Activated T-helper 1 cell treated with anti-CD3 and anti-CD28 coated beads, Interleukin-12 subunit alpha, Interleukin-12 subunit beta, Interleukin-2, Interleukin-4 antibody, amounts not matched to agents 30 ng/mL and 10 ng/mL and 1 ng/mL, durations not matched to agents 14 hours and 24 hours and 36 hours (primary cell): ENCODE results near the gene PPP2R5B. TPM values are rescaled to one million over a fixed set of nuclear protein-coding genes. Genes with fewer than 3 reads are reported as not detected.

ENCODE experiments used
- DNase-seq: peaks from one replicate; pipeline ENCODE4 v3.0.0; 2021; ENCODE audit warnings: low spot score
- H3K27ac Mint-ChIP-seq: one replicate; pipeline ENCODE4 v1.8.0; 2021; ENCODE audit warnings: mild to moderate bottlenecking, mixed read lengths
- H3K27me3 Mint-ChIP-seq: one replicate; pipeline ENCODE4 v1.8.0; 2022; ENCODE audit warnings: mild to moderate bottlenecking, moderate library complexity, mixed read lengths; ENCODE audit not compliant: insufficient read depth
- H3K36me3 Mint-ChIP-seq: one replicate; pipeline ENCODE4 v1.8.0; 2021; ENCODE audit warnings: low read depth, mixed read lengths
- H3K4me1 Mint-ChIP-seq: one replicate; pipeline ENCODE4 v1.8.0; 2021; ENCODE audit warnings: low read depth, mixed read lengths
- H3K4me3 Mint-ChIP-seq: one replicate; pipeline ENCODE4 v1.8.0; 2021; ENCODE audit warnings: mild to moderate bottlenecking, moderate library complexity, mixed read lengths
- H3K9me3 Mint-ChIP-seq: one replicate; pipeline ENCODE4 v1.8.0; 2021; ENCODE audit warnings: mixed read lengths
- intact Hi-C: fragments of 100-400 bp; cut with micrococcal nuclease; formaldehyde crosslinking; loops from one replicate; pipeline ENCODE4 v1.15.1; 2024
- total RNA-seq: library from RNA; stranded (reverse); gene quantifications from 2 replicates; pipeline ENCODE4 v1.2.3, GENCODE V29; 2022

Gene PPP2R5B
- total RNA-seq, 1 donor from 2014 or later: 7.3 TPM

DNA sequence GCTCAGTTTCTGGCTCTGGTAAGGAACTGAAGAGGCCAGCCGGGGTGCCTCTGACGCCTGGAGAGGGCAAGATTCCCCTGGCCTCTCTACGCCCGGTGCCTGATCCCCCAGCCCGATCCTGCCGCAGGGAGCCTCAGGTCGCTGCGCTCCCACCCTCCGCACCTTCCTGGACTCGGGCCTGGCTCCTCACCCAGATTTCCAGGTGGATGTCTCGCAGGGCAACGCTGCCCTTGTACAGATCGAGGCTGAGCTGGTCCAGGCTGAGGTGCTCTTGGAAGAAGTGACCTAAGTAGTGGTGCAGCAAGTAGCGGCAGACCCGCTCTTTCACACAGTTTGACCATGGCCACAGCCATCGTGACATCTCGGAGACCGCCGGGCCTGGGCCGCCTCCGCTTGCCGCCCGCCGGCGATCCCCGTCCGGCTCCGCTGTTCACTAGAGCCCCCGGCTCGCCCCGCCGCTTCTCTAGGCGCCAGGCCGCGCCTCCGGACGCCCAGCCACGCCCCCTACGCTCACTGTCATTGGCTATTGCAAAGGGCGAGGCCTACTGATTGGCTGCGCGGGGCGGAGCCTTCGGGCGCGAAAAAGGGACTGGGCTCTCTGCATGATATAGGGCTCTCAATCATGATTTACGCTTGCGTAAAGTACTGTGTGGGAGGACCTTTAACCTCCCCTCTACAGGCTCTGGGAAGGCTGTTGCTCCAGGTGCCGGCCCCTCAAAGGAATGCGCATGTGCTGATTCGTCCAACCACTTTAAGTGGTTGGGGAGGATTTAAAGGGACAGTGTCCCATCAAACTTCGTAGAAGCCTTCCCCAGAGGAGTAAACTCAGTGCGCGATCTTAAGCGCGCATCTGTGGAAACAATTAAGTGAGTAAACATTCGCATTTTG, 7.5 kb upstream of the PPP2R5B start, which contains the start of gene ATG2A:
Gene ATG2A (minus strand): TSS at position 435 of the 888 bp plus-strand sequence. CDS start 74 bp downstream, at position 361.
- no peaks in the 10 kb centered on the region for H3K9me3 Mint-ChIP-seq
- no peaks in the 10 kb centered on the region for H3K27me3 Mint-ChIP-seq
- H3K27ac Mint-ChIP-seq: peak within 1 kb of the TSS; percentile 82
- intact Hi-C loops: loop anchor here (1.0 to 5.0 kb wide), 17 partner anchors 7 to 655 kb away; partner anchors contain the start of genes ARL2, CDCA5, EHD1 and FAM89B
- peak; percentile 99 for DNase-seq
- H3K36me3 Mint-ChIP-seq: peaks cover 7% of the 10 kb centered on the region
- peak within 1 kb of the TSS; percentile 88 for H3K4me3 Mint-ChIP-seq
- peaks cover 20% of the 10 kb centered on the region for H3K4me1 Mint-ChIP-seq

- H3K36me3 Mint-ChIP-seq: peaks cover 7% of the 10 kb centered on the region
- no peaks in the 10 kb centered on the region for H3K27me3 Mint-ChIP-seq
- intact Hi-C loops: loop anchor here (1.0 to 5.0 kb wide), 16 partner anchors 17 to 655 kb away; partner anchors contain the start of genes ARL2, CDCA5, EHD1 and FAM89B
- DNase-seq: no peak
- peaks cover 20% of the 10 kb centered on the region for H3K4me1 Mint-ChIP-seq
- H3K9me3 Mint-ChIP-seq: no peaks in the 10 kb centered on the region
- peak overlapping the region; percentile 88 for H3K4me3 Mint-ChIP-seq
- H3K27ac Mint-ChIP-seq: peak overlapping the region; percentile 82
Measured at GRCh38 chr11:64917663-64917995, 6.9 kb upstream of the PPP2R5B start.

- Mint-ChIP-seq H3K27ac (peak overlapping the region; percentile 82), H3K27me3 (no peaks in the 10 kb centered on the region), H3K36me3 (peaks cover 7% of the 10 kb centered on the region), H3K4me3 (peak overlapping the region; percentile 88), H3K4me1 (peaks cover 20% of the 10 kb centered on the region), H3K9me3 (no peaks in the 10 kb centered on the region)
- intact Hi-C loops: loop anchor here (5.0 kb wide), 1 partner anchor 654 kb away; the partner anchor contains the start of genes FAM89B and ZNRD2
- no peak for DNase-seq
Measured at GRCh38 chr11:64918017-64918416, 6.5 kb upstream of the PPP2R5B start.

DNA sequence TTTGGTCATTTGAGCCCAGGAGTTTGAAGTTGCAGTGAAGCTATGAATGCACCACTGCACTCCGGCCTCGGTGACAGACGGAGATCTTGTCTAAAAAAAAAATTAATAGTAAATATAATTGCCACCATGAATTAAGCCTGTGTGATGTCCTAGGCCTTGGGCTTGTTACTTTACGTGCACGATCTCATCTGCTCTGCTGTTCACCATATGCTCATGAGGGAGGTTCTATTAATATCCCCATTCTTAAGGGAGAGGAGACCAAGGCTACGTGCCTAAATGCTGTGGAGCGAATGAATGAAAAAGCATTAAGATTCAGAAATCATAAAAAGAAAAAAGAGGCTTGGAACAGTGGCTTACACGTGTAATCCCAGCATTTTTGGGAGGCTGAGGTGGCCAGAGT, 4.9 kb upstream of the PPP2R5B start:
- Mint-ChIP-seq H3K27me3 (no peaks in the 10 kb centered on the region), H3K27ac (no peak overlapping the region), H3K9me3 (no peaks in the 10 kb centered on the region), H3K4me3 (no peak overlapping the region), H3K4me1 (peaks cover 30% of the 10 kb centered on the region), H3K36me3 (no peaks in the 10 kb centered on the region)
- DNase-seq: no peak
- intact Hi-C loops: loop anchor here (5.0 kb wide), 1 partner anchor 653 kb away; the partner anchor contains the start of genes FAM89B and ZNRD2

DNA sequence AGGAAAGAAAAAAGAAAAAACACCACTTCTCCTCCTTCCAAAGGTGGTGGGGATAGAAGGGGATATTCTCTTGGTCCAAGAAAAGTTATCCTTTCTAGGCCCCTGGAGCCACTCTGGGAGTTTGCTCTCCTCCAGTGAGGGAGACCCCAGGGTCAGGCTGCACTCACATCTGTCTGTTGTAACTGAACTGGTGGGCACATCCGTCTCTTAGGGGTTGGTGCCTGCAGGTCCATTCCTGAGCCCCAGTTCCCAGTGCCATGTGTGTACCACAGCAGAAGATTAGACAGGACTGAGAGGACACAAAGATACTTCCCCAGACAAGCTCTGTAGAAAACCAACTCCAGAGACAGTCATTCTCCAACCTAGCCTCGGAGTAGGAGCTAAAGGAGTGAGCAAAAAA, 4.4 kb upstream of the PPP2R5B start:
- intact Hi-C loops: no loop called here
- DNase-seq: no peak
- Mint-ChIP-seq H3K27me3 (no peaks in the 10 kb centered on the region), H3K9me3 (no peaks in the 10 kb centered on the region), H3K4me3 (no peak overlapping the region), H3K36me3 (no peaks in the 10 kb centered on the region), H3K4me1 (peaks cover 30% of the 10 kb centered on the region), H3K27ac (no peak overlapping the region)

GRCh38 chr11:64921384-64921783, 3.1 kb upstream of the PPP2R5B start:
- H3K36me3 Mint-ChIP-seq: no peaks in the 10 kb centered on the region
- no peak overlapping the region for H3K27ac Mint-ChIP-seq
- H3K4me1 Mint-ChIP-seq: peaks cover 26% of the 10 kb centered on the region
- H3K27me3 Mint-ChIP-seq: no peaks in the 10 kb centered on the region
- H3K4me3 Mint-ChIP-seq: no peak overlapping the region
- intact Hi-C loops: no loop called here
- H3K9me3 Mint-ChIP-seq: no peaks in the 10 kb centered on the region
- no peak for DNase-seq

DNA sequence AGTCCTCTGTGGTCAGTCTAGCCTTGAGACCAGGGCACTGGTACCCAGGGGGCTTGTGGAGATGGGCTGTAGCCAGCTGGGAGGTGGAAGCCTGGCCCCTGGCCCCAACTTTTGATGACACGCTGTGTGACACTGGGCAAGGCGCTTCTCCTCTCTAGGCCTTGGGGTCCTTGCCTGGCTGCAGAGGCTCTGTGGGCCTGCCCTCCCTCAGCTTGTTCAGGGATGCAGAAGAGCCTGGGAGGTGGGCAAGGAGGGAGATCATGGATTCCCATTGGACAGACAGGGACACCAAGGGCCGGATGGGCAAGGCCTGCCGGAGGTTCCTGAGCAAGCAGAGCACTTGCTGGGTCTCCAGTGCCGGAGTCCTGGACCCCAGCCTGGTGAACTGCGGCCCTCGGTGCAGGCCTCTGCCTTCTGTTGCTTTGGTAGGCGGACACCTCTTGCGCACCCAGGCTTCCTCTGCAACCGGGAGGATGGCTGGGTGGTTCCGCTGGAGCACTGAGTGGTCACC, 1.3 kb upstream of the PPP2R5B start:
- intact Hi-C loops: no loop called here
- H3K27me3 Mint-ChIP-seq: no peaks in the 10 kb centered on the region
- H3K4me3 Mint-ChIP-seq: no peak overlapping the region
- no peak overlapping the region for H3K27ac Mint-ChIP-seq
- peaks cover 9% of the 10 kb centered on the region for H3K36me3 Mint-ChIP-seq
- no peaks in the 10 kb centered on the region for H3K9me3 Mint-ChIP-seq
- no peak for DNase-seq
- peaks cover 20% of the 10 kb centered on the region for H3K4me1 Mint-ChIP-seq

- Mint-ChIP-seq H3K27ac (peak overlapping the region; percentile 18), H3K4me1 (peaks cover 20% of the 10 kb centered on the region), H3K4me3 (peak overlapping the region; percentile 93), H3K27me3 (no peaks in the 10 kb centered on the region), H3K36me3 (peaks cover 11% of the 10 kb centered on the region), H3K9me3 (no peaks in the 10 kb centered on the region)
- no peak for DNase-seq
- intact Hi-C loops: loop anchor here (1.0 to 2.0 kb wide), 8 partner anchors 9 to 690 kb away; partner anchors contain the start of genes CDCA5, MAP4K2, PCNX3 and SF1
Measured at GRCh38 chr11:64924910-64925284, 408 bp downstream of the PPP2R5B start.

DNA sequence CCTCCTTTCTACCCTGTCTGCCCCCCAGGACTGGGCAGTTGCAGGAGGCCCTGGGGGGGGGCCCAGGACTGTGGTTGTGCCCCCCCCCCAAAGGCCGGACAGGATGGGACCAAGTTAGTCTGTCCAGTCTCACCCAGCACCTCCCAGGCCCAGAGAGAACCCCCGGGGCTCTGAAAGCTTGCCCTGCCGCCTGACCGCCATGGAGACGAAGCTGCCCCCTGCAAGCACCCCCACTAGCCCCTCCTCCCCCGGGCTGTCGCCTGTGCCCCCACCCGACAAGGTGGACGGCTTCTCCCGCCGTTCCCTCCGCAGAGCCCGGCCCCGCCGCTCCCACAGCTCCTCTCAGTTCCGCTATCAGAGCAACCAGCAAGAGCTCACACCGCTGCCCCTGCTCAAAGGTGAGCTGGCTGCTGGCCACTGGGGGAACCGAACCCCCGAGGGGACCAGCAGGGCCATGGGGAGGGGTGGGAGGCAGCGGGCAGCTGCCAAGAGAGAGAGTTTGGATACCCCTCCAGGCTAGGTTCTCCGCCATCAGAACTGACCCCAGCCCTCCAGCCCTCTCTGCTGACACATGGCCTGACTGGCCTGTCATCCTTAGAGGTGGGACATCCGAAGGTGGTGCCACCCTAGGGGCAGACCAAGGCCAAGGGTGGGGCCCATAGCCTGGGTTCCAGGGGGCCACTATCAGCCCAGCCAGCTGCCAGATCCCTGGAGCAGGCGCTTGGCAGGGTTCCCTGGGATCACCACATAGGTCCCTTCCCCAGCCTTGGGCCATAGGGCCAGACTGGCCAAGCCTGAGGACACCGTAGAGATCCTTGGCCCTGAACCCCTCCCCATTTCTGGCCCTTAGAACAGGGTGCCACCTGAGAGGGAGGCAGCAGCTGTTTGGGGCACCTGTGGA, 1.3 kb downstream of the PPP2R5B start:
- DNase-seq: no peak
- intact Hi-C loops: loop anchor here (2.0 kb wide), 1 partner anchor 123 kb away; the partner anchor contains the start of gene MAP4K2
- Mint-ChIP-seq H3K4me3 (peak overlapping the region; percentile 93), H3K36me3 (peaks cover 18% of the 10 kb centered on the region), H3K4me1 (peaks cover 20% of the 10 kb centered on the region), H3K27me3 (no peaks in the 10 kb centered on the region), H3K9me3 (no peaks in the 10 kb centered on the region), H3K27ac (no peak overlapping the region)

DNA sequence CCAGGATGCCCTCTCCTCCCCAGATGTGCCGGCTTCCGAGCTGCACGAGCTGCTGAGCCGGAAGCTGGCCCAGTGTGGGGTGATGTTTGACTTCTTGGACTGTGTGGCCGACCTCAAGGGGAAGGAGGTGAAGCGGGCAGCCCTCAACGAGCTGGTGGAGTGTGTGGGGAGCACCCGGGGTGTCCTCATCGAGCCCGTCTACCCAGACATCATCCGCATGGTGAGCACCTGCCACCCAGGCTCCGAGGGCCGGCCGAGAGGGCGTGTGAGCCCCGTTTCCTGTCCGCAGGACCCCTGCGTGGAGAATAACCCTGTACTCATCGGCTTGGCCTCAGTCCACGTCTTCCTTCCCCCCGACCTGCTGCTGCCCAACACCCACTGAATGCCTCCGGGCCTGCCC, 2.2 kb downstream of the PPP2R5B start:
- peaks cover 23% of the 10 kb centered on the region for H3K36me3 Mint-ChIP-seq
- no peaks in the 10 kb centered on the region for H3K27me3 Mint-ChIP-seq
- H3K4me3 Mint-ChIP-seq: no peak overlapping the region
- intact Hi-C loops: no loop called here
- H3K9me3 Mint-ChIP-seq: no peaks in the 10 kb centered on the region
- no peak overlapping the region for H3K27ac Mint-ChIP-seq
- H3K4me1 Mint-ChIP-seq: peaks cover 20% of the 10 kb centered on the region
- no peak for DNase-seq

DNA sequence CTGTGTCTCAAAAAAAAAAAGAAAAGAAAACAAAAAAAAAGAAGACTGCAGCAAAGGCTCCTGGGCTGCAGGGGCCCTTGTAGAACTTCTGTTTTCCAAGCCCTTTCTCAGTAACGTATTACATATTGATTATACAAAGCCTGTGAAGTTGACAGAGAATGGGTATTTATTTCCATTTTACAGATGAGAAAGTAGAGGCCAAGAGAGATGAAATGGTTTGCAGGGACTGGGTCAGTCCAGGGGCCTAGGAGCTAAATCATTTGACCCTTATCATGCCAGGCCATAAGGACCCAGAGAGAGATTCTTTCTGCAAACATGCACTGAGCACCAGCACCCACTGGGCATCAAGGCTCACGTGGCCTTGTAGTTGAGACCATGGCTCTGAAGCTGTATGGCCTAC, 4.5 kb downstream of the PPP2R5B start:
- H3K27ac Mint-ChIP-seq: no peak overlapping the region
- no peak for DNase-seq
- H3K4me1 Mint-ChIP-seq: peaks cover 16% of the 10 kb centered on the region
- H3K27me3 Mint-ChIP-seq: no peaks in the 10 kb centered on the region
- no peak overlapping the region for H3K4me3 Mint-ChIP-seq
- H3K36me3 Mint-ChIP-seq: peaks cover 27% of the 10 kb centered on the region
- intact Hi-C loops: no loop called here
- no peaks in the 10 kb centered on the region for H3K9me3 Mint-ChIP-seq

DNA sequence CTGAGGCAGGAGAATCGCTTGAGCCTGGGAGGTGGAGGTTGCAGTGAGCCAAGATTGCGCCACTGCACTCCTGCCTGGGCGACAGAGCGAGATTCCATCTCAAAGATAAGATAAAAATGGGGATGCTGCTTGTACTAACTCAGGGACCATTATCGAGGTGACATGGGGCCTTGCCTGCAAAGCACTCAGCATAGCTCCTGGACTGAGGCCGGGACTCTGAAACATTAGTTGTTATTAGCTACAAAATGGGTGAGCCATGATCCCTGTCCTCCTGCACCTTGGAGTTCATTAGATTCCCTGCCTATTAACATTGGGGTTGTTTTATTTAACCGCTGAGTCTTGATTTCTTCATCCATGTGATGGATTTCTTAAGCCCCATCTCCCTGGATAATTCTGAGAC, 5.1 kb downstream of the PPP2R5B start:
- Mint-ChIP-seq H3K4me3 (no peak overlapping the region), H3K27me3 (no peaks in the 10 kb centered on the region), H3K9me3 (no peaks in the 10 kb centered on the region), H3K4me1 (peaks cover 10% of the 10 kb centered on the region), H3K27ac (no peak overlapping the region), H3K36me3 (peaks cover 27% of the 10 kb centered on the region)
- intact Hi-C loops: no loop called here
- DNase-seq: no peak
